MM.1S (cell line): ENCODE results near the gene DNAH8.

ENCODE experiments used
- DNase-seq: peaks from one replicate; pipeline ENCODE4 v3.0.0-alpha.2; 2015
- H2AFZ ChIP-seq: fragments of 300-600 bp; sonication (generic); 2 replicates; pipeline ENCODE4 v1.6.0; 2016; ENCODE audit warnings: antibody characterized with exemption, low read length
- H3F3A ChIP-seq: fragments of 300-600 bp; sonication (generic); 2 replicates; pipeline ENCODE4 v1.6.1; 2016; ENCODE audit warnings: mild to moderate bottlenecking, antibody characterized with exemption, low read length, moderate library complexity, mixed read lengths; ENCODE audit not compliant: insufficient read depth
- H3K27ac ChIP-seq: fragments of 300-600 bp; sonication (generic); 2 replicates; pipeline ENCODE4 v1.5.1; 2016; ENCODE audit warnings: mild to moderate bottlenecking, low read length
- H3K27me3 ChIP-seq: fragments of 300-600 bp; sonication (generic); replicated peaks from 2 replicates; pipeline ENCODE4 v1.6.0; 2016; ENCODE audit warnings: low read length; ENCODE audit not compliant: insufficient read depth
- H3K36me3 ChIP-seq: fragments of 300-600 bp; sonication (generic); replicated peaks from 2 replicates; pipeline ENCODE4 v1.6.1; 2016; ENCODE audit warnings: mild to moderate bottlenecking, low read length, mixed read lengths; ENCODE audit not compliant: insufficient read depth
- H3K4me1 ChIP-seq: fragments of 300-600 bp; sonication (generic); 2 replicates; pipeline ENCODE4 v1.6.1; 2016; ENCODE audit warnings: low read length, mixed read lengths
- H3K4me2 ChIP-seq: fragments of 300-600 bp; sonication (generic); 2 replicates; pipeline ENCODE4 v1.6.0; 2016; ENCODE audit warnings: low read depth, low read length
- H3K4me3 ChIP-seq: fragments of 300-600 bp; sonication (generic); 2 replicates; pipeline ENCODE4 v1.5.1; 2016; ENCODE audit warnings: low read length, mixed read lengths
- H3K79me2 ChIP-seq: fragments of 300-600 bp; sonication (generic); 2 replicates; pipeline ENCODE4 v1.6.1; 2016; ENCODE audit warnings: mixed run types, low read length, mixed read lengths
- H3K9ac ChIP-seq: fragments of 300-600 bp; sonication (generic); 2 replicates; pipeline ENCODE4 v1.6.1; 2016; ENCODE audit warnings: low read length, mixed read lengths
- H3K9me2 ChIP-seq: fragments of 300-600 bp; sonication (generic); replicated peaks from 2 replicates; pipeline ENCODE4 v1.6.1; 2016; ENCODE audit warnings: mild to moderate bottlenecking, low read length, mixed read lengths; ENCODE audit not compliant: insufficient read depth
- H3K9me3 ChIP-seq: fragments of 300-600 bp; sonication (generic); replicated peaks from 2 replicates; pipeline ENCODE4 v1.6.1; 2016; ENCODE audit warnings: mild to moderate bottlenecking, low read length, mixed read lengths; ENCODE audit not compliant: insufficient read depth
- H4K20me1 ChIP-seq: fragments of 300-600 bp; sonication (generic); 2 replicates; pipeline ENCODE4 v1.6.1; 2016; ENCODE audit warnings: mild to moderate bottlenecking, low read length, moderate library complexity, mixed read lengths; ENCODE audit not compliant: insufficient read depth
- EZH2 ChIP-seq: fragments of 300-600 bp; sonication (generic); optimal IDR thresholded peaks from 2 replicates; pipeline ENCODE3; 2017; ENCODE audit warnings: low read depth, mild to moderate bottlenecking, antibody characterized with exemption, low read length, mixed read lengths
- EZH2phosphoT487 ChIP-seq: fragments of 300-600 bp; sonication (generic); IDR thresholded peaks from 2 replicates; pipeline ENCODE4 v1.6.1; 2018; ENCODE audit warnings: antibody characterized with exemption, low read length
- TF ChIP-seq, protein P1 (sequence below): fragments of 300-600 bp; sonication (generic); IDR thresholded peaks from 2 replicates; pipeline ENCODE4 v1.5.1; 2016; ENCODE audit warnings: antibody characterized with exemption, low read length, mixed read lengths

Gene DNAH8

DNA sequence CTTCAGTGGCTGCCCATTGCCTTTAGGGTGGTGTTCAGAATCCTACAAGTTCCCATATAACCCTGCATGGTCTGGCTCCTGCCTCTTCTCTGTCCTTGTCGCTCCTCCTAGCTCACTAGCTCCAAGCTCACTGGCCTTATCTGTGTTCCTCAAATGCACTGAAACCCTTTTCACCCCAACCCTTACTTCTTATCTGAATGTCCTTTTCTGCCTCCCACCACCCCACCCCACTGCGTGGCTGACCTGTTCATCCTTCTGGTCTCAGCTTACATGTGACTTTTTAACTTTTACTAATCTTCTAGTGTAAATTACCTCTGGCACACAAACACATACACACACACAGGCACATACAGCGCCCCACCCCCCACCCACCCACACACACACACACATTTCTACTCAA, 292.5 kb downstream of the DNAH8 start:
- H3K4me1 ChIP-seq = no peaks in the 10 kb centered on the region
- TF ChIP-seq EZH2phosphoT487 (no peak), EZH2 (no peak)
- TF ChIP-seq, protein P1, sequence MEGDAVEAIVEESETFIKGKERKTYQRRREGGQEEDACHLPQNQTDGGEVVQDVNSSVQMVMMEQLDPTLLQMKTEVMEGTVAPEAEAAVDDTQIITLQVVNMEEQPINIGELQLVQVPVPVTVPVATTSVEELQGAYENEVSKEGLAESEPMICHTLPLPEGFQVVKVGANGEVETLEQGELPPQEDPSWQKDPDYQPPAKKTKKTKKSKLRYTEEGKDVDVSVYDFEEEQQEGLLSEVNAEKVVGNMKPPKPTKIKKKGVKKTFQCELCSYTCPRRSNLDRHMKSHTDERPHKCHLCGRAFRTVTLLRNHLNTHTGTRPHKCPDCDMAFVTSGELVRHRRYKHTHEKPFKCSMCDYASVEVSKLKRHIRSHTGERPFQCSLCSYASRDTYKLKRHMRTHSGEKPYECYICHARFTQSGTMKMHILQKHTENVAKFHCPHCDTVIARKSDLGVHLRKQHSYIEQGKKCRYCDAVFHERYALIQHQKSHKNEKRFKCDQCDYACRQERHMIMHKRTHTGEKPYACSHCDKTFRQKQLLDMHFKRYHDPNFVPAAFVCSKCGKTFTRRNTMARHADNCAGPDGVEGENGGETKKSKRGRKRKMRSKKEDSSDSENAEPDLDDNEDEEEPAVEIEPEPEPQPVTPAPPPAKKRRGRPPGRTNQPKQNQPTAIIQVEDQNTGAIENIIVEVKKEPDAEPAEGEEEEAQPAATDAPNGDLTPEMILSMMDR = no peak
- no peaks in the 10 kb centered on the region for H3K79me2 ChIP-seq
- H3F3A ChIP-seq = no peaks in the 10 kb centered on the region
- no peaks in the 10 kb centered on the region for H3K36me3 ChIP-seq
- no peak overlapping the region for H2AFZ ChIP-seq
- no peak overlapping the region for H3K9ac ChIP-seq
- no peaks in the 10 kb centered on the region for H3K27me3 ChIP-seq
- no peak overlapping the region for H3K4me2 ChIP-seq
- H3K27ac ChIP-seq = no peak overlapping the region
- no peaks in the 10 kb centered on the region for H3K9me2 ChIP-seq
- no peaks in the 10 kb centered on the region for H3K9me3 ChIP-seq
- no peak overlapping the region for H3K4me3 ChIP-seq
- DNase-seq = no peak
- H4K20me1 ChIP-seq = no peaks in the 10 kb centered on the region

DNA sequence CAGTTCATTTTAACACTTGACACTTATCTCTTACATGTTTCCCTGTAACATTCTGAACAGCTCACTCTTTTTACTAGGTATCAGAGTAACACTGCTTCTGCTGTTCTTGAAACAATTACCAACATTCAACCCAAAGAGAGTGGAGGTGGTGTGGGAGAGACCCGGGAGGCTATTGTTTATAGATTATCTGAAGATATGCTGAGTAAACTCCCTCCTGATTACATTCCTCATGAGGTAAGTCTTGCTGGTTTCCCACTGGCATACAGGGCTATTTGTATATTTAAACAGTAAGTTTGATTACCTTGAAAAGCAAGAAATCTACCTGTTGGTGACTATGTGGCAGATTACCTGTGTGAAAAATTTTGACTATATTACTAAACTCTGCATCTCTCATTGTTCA, 293.6 kb downstream of the DNAH8 start:
- no peak for DNase-seq
- no peaks in the 10 kb centered on the region for H3K9me2 ChIP-seq

DNA sequence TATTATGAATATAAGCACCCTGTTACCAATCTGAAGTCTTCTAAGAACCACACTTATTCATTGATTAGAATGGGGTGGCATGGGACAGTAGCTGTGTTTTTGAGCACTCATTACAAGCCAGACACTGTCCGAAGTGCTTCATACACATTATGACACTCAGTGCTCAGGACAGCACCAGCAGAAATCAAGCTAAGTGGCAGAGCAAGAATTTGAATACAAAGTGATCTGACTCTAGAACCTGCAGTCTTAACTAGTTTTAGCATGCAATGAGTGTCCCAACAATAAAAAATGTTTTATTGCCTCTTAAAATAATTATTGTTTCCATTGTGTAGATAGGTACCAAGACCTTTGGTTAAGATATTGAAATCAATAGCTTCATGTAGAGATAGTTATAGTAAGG, 294.4 kb downstream of the DNAH8 start:
- no peak overlapping the region for H2AFZ ChIP-seq
- no peaks in the 10 kb centered on the region for H3K4me1 ChIP-seq
- H3K27me3 ChIP-seq = no peaks in the 10 kb centered on the region
- no peaks in the 10 kb centered on the region for H3F3A ChIP-seq
- no peaks in the 10 kb centered on the region for H4K20me1 ChIP-seq
- H3K9ac ChIP-seq = no peak overlapping the region
- H3K9me3 ChIP-seq = no peaks in the 10 kb centered on the region
- DNase-seq = no peak
- no peaks in the 10 kb centered on the region for H3K9me2 ChIP-seq
- no peak for TF ChIP-seq EZH2phosphoT487
- TF ChIP-seq EZH2 = no peak
- TF ChIP-seq, protein P1 = no peak
- H3K36me3 ChIP-seq = no peaks in the 10 kb centered on the region
- H3K4me3 ChIP-seq = no peak overlapping the region
- no peak overlapping the region for H3K4me2 ChIP-seq
- H3K79me2 ChIP-seq = no peaks in the 10 kb centered on the region
- no peak overlapping the region for H3K27ac ChIP-seq

More for the DNA sequence above, 293.6 kb downstream of the DNAH8 start:
- H3K27me3 ChIP-seq = no peaks in the 10 kb centered on the region
- H3K79me2 ChIP-seq = no peaks in the 10 kb centered on the region
- no peaks in the 10 kb centered on the region for H3K36me3 ChIP-seq
- no peaks in the 10 kb centered on the region for H3K9me3 ChIP-seq
- no peaks in the 10 kb centered on the region for H3F3A ChIP-seq
- no peak overlapping the region for H3K27ac ChIP-seq
- no peak overlapping the region for H3K9ac ChIP-seq
- H4K20me1 ChIP-seq = no peaks in the 10 kb centered on the region
- H3K4me2 ChIP-seq = no peak overlapping the region
- no peak overlapping the region for H2AFZ ChIP-seq
- TF ChIP-seq, protein P1 = no peak
- no peak for TF ChIP-seq EZH2
- no peak for TF ChIP-seq EZH2phosphoT487
- H3K4me3 ChIP-seq = no peak overlapping the region
- H3K4me1 ChIP-seq = no peaks in the 10 kb centered on the region
